ENCODE results near the gene PSORS1C1.
"Not testable (repeated sequence)": the region's sequence is repeated elsewhere in the genome, so short reads cannot be mapped to it uniquely, and the experiment has no call there.

The PSORS1C1 gene

DNA sequence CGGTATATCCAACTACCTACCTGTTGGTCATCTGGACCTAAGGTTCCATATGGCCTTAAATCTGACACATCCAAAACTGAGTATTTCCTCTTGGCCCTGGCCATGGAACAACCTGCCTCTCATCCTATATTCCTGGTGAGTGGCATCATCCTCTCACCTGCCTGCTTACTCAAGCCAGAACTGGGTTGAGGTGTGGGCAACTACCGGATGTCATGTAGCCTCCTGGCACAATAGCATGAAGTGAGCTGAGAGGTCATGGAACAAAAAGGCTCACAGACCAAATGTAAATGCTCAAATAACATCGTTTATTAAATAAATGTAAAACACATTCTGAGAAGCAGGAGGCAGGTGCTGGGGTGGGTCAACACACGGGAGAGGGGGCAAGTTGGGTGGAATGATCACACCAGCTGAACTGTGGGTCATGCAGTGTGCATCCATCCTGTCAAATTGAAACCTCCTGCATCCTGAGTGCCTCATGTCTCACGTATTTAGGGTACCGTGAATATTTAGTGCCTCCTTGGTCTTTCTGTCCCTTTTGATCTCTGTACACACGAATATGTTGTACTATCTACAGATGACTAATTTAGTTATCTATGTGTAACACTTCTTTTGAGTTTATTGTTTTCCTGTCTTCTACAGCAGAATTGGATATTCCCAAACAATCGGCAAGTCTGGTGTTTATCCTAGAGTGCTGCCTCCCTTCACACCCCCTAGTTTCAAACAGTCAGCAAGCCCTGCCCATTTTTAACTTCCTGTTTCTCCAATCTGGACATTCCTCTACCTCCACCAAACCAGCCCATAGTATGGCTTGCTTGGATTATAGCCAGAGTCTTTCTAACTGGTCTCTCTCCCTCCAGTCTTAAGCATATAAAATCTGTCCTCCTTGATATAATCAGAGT, 63.8 kb downstream of the PSORS1C1 start:
- DNase-seq (ENCODE audit: low spot score), result no peak

- DNase-seq (ENCODE audit: low spot score), result no peak
These were observed 64.4 kb downstream of the PSORS1C1 start for GRCh38 chr6:31179042-31179386.

DNA sequence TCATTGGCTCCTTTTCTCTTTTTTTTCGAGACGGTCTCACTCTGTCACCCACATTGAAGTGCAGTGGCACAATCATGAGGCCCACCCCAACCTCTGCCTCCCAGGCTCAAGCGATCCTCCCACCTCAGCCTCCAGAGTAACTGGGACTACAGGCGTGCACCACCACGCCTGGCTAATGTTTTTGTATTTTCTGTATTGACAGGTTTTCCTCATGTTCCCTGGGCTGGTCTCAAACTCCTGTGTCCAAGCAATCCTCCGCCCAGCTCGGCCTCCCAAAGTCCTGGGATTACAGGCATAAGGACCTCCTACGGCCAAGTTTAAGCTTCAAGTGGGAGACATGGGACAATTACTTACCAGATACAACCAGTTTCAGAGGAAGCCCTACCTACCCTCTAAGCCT, 65.3 kb downstream of the PSORS1C1 start:
- DNase-seq (ENCODE audit: low spot score), result no peak

DNA sequence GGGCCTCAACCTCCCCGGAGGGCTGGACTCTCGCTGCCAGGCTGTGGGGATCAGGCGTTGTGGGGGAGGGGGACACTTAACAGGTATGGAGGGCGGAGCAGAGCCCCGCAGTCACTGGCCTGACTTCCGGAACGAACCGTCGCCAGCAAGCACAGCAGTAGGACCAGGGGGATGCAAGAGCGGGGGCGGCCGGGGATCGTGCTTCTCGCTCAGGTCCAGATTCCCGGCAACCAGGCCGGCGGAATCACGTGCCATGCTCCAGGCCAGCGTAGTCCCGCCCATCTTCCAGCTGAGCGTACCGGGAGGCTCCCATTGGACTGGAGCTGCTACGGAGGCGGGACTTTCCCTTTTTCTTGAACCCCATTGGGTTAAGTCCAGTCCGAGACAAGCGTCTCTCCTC, 65.9 kb downstream of the PSORS1C1 start:
- DNase-seq (ENCODE audit: low spot score), result peak; percentile 62

GRCh38 chr6:31183287-31183686, 68.7 kb downstream of the PSORS1C1 start:
- DNase-seq (ENCODE audit: low spot score), result not testable (repeated sequence)

DNA sequence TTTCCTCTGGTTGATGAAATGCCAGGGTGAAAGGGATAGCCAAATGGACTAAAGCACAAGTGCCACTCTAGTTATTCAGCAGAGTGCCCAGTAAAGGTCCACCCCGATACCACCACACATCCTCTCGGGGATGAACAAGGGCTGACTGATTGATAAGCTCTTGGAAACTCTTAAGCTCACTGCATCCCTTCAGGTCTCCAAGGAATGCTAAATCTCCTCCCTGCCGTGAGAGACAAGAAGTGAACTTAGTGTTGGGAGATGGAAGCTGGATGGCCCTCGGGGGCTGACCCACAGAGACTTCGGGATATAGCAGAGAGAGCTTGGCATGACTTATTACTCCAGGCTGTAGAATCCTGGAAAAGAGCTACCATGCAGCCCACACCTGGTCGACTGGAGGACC, 69.3 kb downstream of the PSORS1C1 start:
- not testable (repeated sequence) for DNase-seq (ENCODE audit: low spot score)

GRCh38 chr6:31185695-31186051, 71.1 kb downstream of the PSORS1C1 start:
- not testable (repeated sequence) for DNase-seq (ENCODE audit: low spot score)

- DNase-seq (ENCODE audit: low spot score), result no peak
These were observed 71.6 kb downstream of the PSORS1C1 start for GRCh38 chr6:31186052-31186734.

GRCh38 chr6:31187780-31188194, 73.2 kb downstream of the PSORS1C1 start:
- DNase-seq (ENCODE audit: low spot score), result no peak

GRCh38 chr6:31189223-31189622, 74.6 kb downstream of the PSORS1C1 start:
- DNase-seq (ENCODE audit: low spot score), result not testable (repeated sequence)
